K562 (cell line): ENCODE results near the gene CFAP70. TPM values are rescaled to one million over a fixed set of nuclear protein-coding genes. Genes with fewer than 3 reads are reported as not detected.

Experiments
- ATF7 ChIP-seq: fragments of 450-650 bp; IDR thresholded peaks from 2 replicates; pipeline ENCODE4 v1.7.1; 2014; ENCODE audit warnings: mild to moderate bottlenecking, moderate library complexity
- BRD9 ChIP-seq: fragments of 450-650 bp; IDR thresholded peaks from 2 replicates; pipeline ENCODE4 v1.6.1; 2018; ENCODE audit warnings: low read depth; ENCODE audit not compliant: partially characterized antibody
- CGGBP1 ChIP-seq: fragments of 250-450 bp; sonication (Bioruptor Pico); IDR thresholded peaks from 2 replicates; pipeline ENCODE4 v1.9.0; 2021; ENCODE audit warnings: mild to moderate bottlenecking
- CHCHD3 ChIP-seq: fragments of 250-450 bp; sonication (Bioruptor Pico); IDR thresholded peaks from 2 replicates; pipeline ENCODE4 v2.1.2; 2022; ENCODE audit warnings: mild to moderate bottlenecking
- FUS ChIP-seq: fragments of 200-400 bp; formaldehyde crosslinking; optimal IDR thresholded peaks from 2 replicates; pipeline ENCODE3; 2017; ENCODE audit warnings: low read depth, low read length
- GABPB2 ChIP-seq: fragments of 250-450 bp; sonication (Bioruptor Pico); conservative IDR thresholded peaks from 2 replicates; pipeline ENCODE4 v1.5.1; 2021; ENCODE audit warnings: mild to moderate bottlenecking
- MAFK ChIP-seq: IDR thresholded peaks from 2 replicates; pipeline ENCODE4 v1.6.1; 2011; ENCODE audit warnings: low read length, improper control_type of control experiment
- MTA2 ChIP-seq: fragments of 450-650 bp; IDR thresholded peaks from 2 replicates; pipeline ENCODE4 v1.6.1; 2016; ENCODE audit warnings: low read depth
- NFATC3 ChIP-seq: fragments of 450-650 bp; IDR thresholded peaks from 2 replicates; pipeline ENCODE4 v1.6.1; 2017; ENCODE audit warnings: mild to moderate bottlenecking
- PBX2 ChIP-seq, 2 experiments: IDR thresholded peaks in 1 of 2; conservative IDR thresholded peaks in 1 of 2; 2 replicates each; pipeline ENCODE4 v1.6.1; 2016; ENCODE audit warnings: low read depth in 2 of 2, mild to moderate bottlenecking in 1 of 2, missing compliant biosample characterization in 1 of 2, missing genetic modification characterization in 1 of 2, moderate library complexity in 1 of 2
- PML ChIP-seq: IDR thresholded peaks from 2 replicates; pipeline ENCODE4 v1.6.1; 2012; ENCODE audit warnings: low read length, inconsistent platforms
- RCOR1 ChIP-seq, 2 experiments: IDR thresholded peaks; 2 replicates each; pipeline ENCODE4 v1.6.1; 2012; ENCODE audit warnings: low read depth in 2 of 2, low read length in 2 of 2, borderline replicate concordance in 1 of 2, improper control_type of control experiment in 1 of 2
- TCF15 ChIP-seq: fragments of 250-450 bp; sonication (Bioruptor Pico); IDR thresholded peaks from 2 replicates; pipeline ENCODE4 v1.8.0; 2022; ENCODE audit warnings: moderate library complexity, mild to moderate bottlenecking, inconsistent platforms
- ZBTB9 ChIP-seq: fragments of 450-650 bp; formaldehyde crosslinking; IDR thresholded peaks from 2 replicates; pipeline ENCODE4 v1.4.0; 2020; ENCODE audit warnings: mild to moderate bottlenecking, moderate library complexity
- ZNF407 ChIP-seq: fragments of 450-650 bp; IDR thresholded peaks from 2 replicates; pipeline ENCODE4 v1.6.1; 2016; ENCODE audit warnings: low read depth
- ZNF766 ChIP-seq: fragments of 200-800 bp; sonication (Bioruptor generic); conservative IDR thresholded peaks from 2 replicates; pipeline ENCODE4 v1.6.1; 2016; ENCODE audit warnings: missing genetic modification characterization, missing compliant biosample characterization
- polyA plus RNA-seq, 8 experiments: library from polyadenylated mRNA; depleted of rRNA in 4 of 8; stranded (reverse) in 5 of 8; unstranded in 3 of 8; fragments of >200 nt; fragmentation: Nextera tagmentation in 2 of 8; fragmentation: Illumina TruSeq in 1 of 8; extraction: Ambion mirVana in 2 of 8; extraction: Trizol in 1 of 8; gene quantifications; 2 replicates each; pipeline versions ENCODE4 v1.2.1 to v1.2.3, GENCODE V29; 2011 to 2014; ENCODE audit warnings: inconsistent platforms in 1 of 8, missing spikeins in 1 of 8
- total RNA-seq, 7 experiments: library from RNA; depleted of rRNA in 6 of 7; stranded (reverse); fragments of >200 nt in 6 of 7; fragmentation: Illumina TruSeq in 2 of 7; extraction: Trizol in 2 of 7; gene quantifications; 2 replicates each; pipeline versions ENCODE4 v1.2.1 to v1.2.3, GENCODE V29; 2011 to 2021; ENCODE audit warnings: low replicate concordance in 1 of 7

CFAP70 gene
- total and polyA plus RNA-seq, 9 of the 15 experiments (the other 6 are each of a cell fraction or from before 2014, with no cell fraction given): 0.27 to 1.6 (median 0.86) TPM

- no peak for TF ChIP-seq ZNF407
- TF ChIP-seq MTA2: no peak
- no peak for TF ChIP-seq TCF15 (CRISPR knock-in tag)
- TF ChIP-seq PBX2 (CRISPR knock-in tag; IDR thresholded peaks at IDR 0.05; ENCODE audit: low read depth): no peak
- no peak for TF ChIP-seq PBX2 (tag; conservative IDR thresholded peaks at IDR 0.05; ENCODE audit: low read depth)
- TF ChIP-seq ZBTB9 (CRISPR knock-in tag): no peak
- no peak for TF ChIP-seq BRD9
- no peak for TF ChIP-seq GABPB2 (CRISPR knock-in tag)
- TF ChIP-seq FUS: no peak
- no peak for TF ChIP-seq ZNF766 (CRISPR knock-in tag)
- TF ChIP-seq MAFK: peak; percentile 57
- TF ChIP-seq ATF7: no peak
- TF ChIP-seq PML: no peak
- TF ChIP-seq NFATC3: no peak
- no peak for TF ChIP-seq CGGBP1 (CRISPR knock-in tag)
- no peak for TF ChIP-seq RCOR1 (IDR thresholded peaks at IDR 0.05; ENCODE audit: borderline replicate concordance in 1 of 2, low read depth in 2 of 2, low read length in 2 of 2)
- no peak for TF ChIP-seq CHCHD3
Observed at GRCh38 chr10:73388228-73388627, 29.6 kb upstream of the CFAP70 start (continued).
